ENCODE data around the gene PXDN.

GRCh38 chr2:1718339-1719220 is 25.7 kb downstream of the PXDN start:
- no peak for TF ChIP-seq CTCF (IDR thresholded peaks at IDR 0.05; ENCODE audit: borderline replicate concordance, extremely low read depth, low read length, poor library complexity, severe bottlenecking)
- TF ChIP-seq EZH2 (IDR thresholded peaks at IDR 0.05; ENCODE audit: borderline replicate concordance, low read depth, low read length, severe bottlenecking): no peak
